Measurements from ENCODE around the gene SMPD1. TPM values are rescaled to one million over a fixed set of nuclear protein-coding genes. Genes with fewer than 3 reads are reported as not detected.
A peak's percentile ranks its signal among the peaks of the same experiment; 100 is the strongest.
"Not testable (repeated sequence)": the region's sequence is repeated elsewhere in the genome, so short reads cannot be mapped to it uniquely, and the experiment has no call there.

The SMPD1 gene
- total RNA-seq, 2 donors from 2014 or later = 50.8 to 136 TPM

GRCh38 chr11:6385046-6385777 is 5.1 kb upstream of the SMPD1 start:
- intact Hi-C loops (cut with DNase I, micrococcal nuclease) = loop anchor here (10.0 kb wide), 2 partner anchors 60 to 230 kb away; partner anchors contain the start of genes HPX (in 1 of the 2), TAF10 (in 1 of the 2) and TPP1 (in 1 of the 2)
- no peak for DNase-seq
- ATAC-seq = no peak

GRCh38 chr11:6387811-6388599 is 2.3 kb upstream of the SMPD1 start:
- ATAC-seq = peak; percentile 29
- intact Hi-C loops (cut with DNase I, micrococcal nuclease) = loop anchor here (10.0 kb wide), 2 partner anchors 57 to 227 kb away; partner anchors contain the start of genes HPX (in 1 of the 2), TAF10 (in 1 of the 2) and TPP1 (in 1 of the 2)
- DNase-seq = no peak

- intact Hi-C loops (cut with DNase I, micrococcal nuclease) = loop anchor here (10.0 kb wide), 2 partner anchors 56 to 226 kb away; partner anchors contain the start of genes HPX (in 1 of the 2), TAF10 (in 1 of the 2) and TPP1 (in 1 of the 2)
- DNase-seq = no peak
- ATAC-seq = no peak
Measured at GRCh38 chr11:6388748-6389147, 1.5 kb upstream of the SMPD1 start.

GRCh38 chr11:6390718-6391469 is 620 bp downstream of the SMPD1 start:
- no peak for ATAC-seq
- DNase-seq = no peak
- intact Hi-C loops (cut with DNase I, micrococcal nuclease) = no loop called here

GRCh38 chr11:6391537-6392134 is 1.4 kb downstream of the SMPD1 start:
- DNase-seq = no peak
- no peak for ATAC-seq
- intact Hi-C loops (cut with DNase I, micrococcal nuclease) = no loop called here

GRCh38 chr11:6392251-6392650 is 2.0 kb downstream of the SMPD1 start:
- DNase-seq; ATAC-seq; intact Hi-C loops (cut with DNase I, micrococcal nuclease): not testable (repeated sequence)

GRCh38 chr11:6393989-6394670 is 3.9 kb downstream of the SMPD1 start:
- DNase-seq = no peak

GRCh38 chr11:6395470-6396060 is 5.3 kb downstream of the SMPD1 start:
- no peak for DNase-seq
- intact Hi-C loops (cut with DNase I, micrococcal nuclease) = no loop called here
- no peak for ATAC-seq

More at GRCh38 chr11:6393989-6394670, 3.9 kb downstream of the SMPD1 start:
- no peak for ATAC-seq
- intact Hi-C loops (cut with DNase I, micrococcal nuclease) = no loop called here

- ATAC-seq (no peak), DNase-seq (no peak)
- intact Hi-C loops (cut with DNase I, micrococcal nuclease) = no loop called here
Measured at GRCh38 chr11:6397156-6397555, 6.9 kb downstream of the SMPD1 start.

- ATAC-seq = no peak
- intact Hi-C loops (cut with DNase I, micrococcal nuclease) = no loop called here
Measured at GRCh38 chr11:6397636-6398035, 7.4 kb downstream of the SMPD1 start.

GRCh38 chr11:6400431-6401345 is 10.4 kb downstream of the SMPD1 start:
- intact Hi-C loops (cut with DNase I, micrococcal nuclease) = no loop called here
- no peak for DNase-seq
- no peak for ATAC-seq

More at GRCh38 chr11:6397636-6398035, 7.4 kb downstream of the SMPD1 start:
- no peak for DNase-seq

GRCh38 chr11:6401464-6401863 is 11.2 kb downstream of the SMPD1 start:
- ATAC-seq (no peak), DNase-seq (no peak)
- intact Hi-C loops (cut with DNase I, micrococcal nuclease) = no loop called here

- no peak for DNase-seq
- intact Hi-C loops (cut with DNase I, micrococcal nuclease) = no loop called here
- no peak for ATAC-seq
Measured at GRCh38 chr11:6402061-6402470, 11.8 kb downstream of the SMPD1 start.

GRCh38 chr11:6402561-6402981 is 12.3 kb downstream of the SMPD1 start:
- no peak for DNase-seq
- intact Hi-C loops (cut with DNase I, micrococcal nuclease) = no loop called here
- peak; percentile 34 for ATAC-seq

- no peak for ATAC-seq
- DNase-seq = no peak
- intact Hi-C loops (cut with DNase I, micrococcal nuclease) = no loop called here
Measured at GRCh38 chr11:6403539-6403938, 13.3 kb downstream of the SMPD1 start.

- intact Hi-C loops (cut with DNase I, micrococcal nuclease) = no loop called here
- ATAC-seq (no peak), DNase-seq (no peak)
Measured at GRCh38 chr11:6404342-6405051, 14.2 kb downstream of the SMPD1 start.
